Erythroblast (primary cell): ENCODE results near the gene DHRS2.

Experiments used
- GATA1 ChIP-seq: IDR thresholded peaks from 2 replicates; pipeline ENCODE4 v1.6.1; 2011; ENCODE audit warnings: low read depth, mild to moderate bottlenecking, control low read depth, low read length, moderate library complexity
- POLR2A ChIP-seq: IDR thresholded peaks from 2 replicates; pipeline ENCODE4 v1.6.1; 2011; ENCODE audit warnings: mild to moderate bottlenecking, low read length

DNA sequence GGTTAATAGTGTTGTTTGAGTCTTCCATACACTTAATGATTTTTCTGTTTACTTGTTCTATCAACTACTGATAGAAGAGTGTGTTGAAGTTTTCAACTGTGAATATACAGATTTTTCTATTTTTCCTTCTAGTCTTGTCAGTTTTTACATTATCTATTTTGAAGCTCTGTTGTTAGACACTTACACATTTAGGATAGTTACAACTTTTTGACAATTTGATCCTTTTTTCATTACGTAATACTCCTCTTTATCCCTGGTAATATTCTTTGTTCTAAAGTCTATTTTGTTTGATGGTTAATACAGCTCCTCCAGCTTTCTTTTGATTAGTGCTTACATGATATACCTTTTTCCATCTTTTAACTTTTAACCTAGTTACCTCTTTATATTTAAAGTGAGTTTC lies 45.2 kb downstream of the DHRS2 start:
- no peak for TF ChIP-seq POLR2A
- no peak for TF ChIP-seq GATA1
